Calu3 (cell line): Measurements from ENCODE around the gene SNAPC4. TPM values are rescaled to one million over a fixed set of nuclear protein-coding genes. Genes with fewer than 3 reads are reported as not detected.
A peak's percentile ranks its signal among the peaks of the same experiment; 100 is the strongest.

Source experiments
- BruUV-seq: library from RNA; stranded (reverse); fragments of 400-500 nt; replicated peaks from 2 replicates; lab custom pipeline; 2021; lab: Mats Ljungman, UMichigan
- CTCF ChIA-PET: fragments of 300-600 bp; sonication (Branson Sonifier 250); formaldehyde crosslinking; loops from one replicate; lab custom pipeline; 2022; ENCODE audit warnings: antibody characterized with exemption; lab: Charles Lee
- DNase-seq: peaks from one replicate; pipeline ENCODE4 v3.0.0; 2022
- H3K27ac Mint-ChIP-seq: one replicate; pipeline ENCODE4 v1.8.0; 2022; ENCODE audit warnings: mixed read lengths; ENCODE audit not compliant: unreplicated experiment
- H3K27me3 Mint-ChIP-seq: one replicate; pipeline ENCODE4 v1.8.0; 2022; ENCODE audit warnings: mixed read lengths; ENCODE audit not compliant: unreplicated experiment
- H3K36me3 Mint-ChIP-seq: one replicate; pipeline ENCODE4 v1.8.0; 2022; ENCODE audit warnings: mild to moderate bottlenecking, moderate library complexity, mixed read lengths; ENCODE audit not compliant: insufficient read depth, unreplicated experiment
- H3K4me1 Mint-ChIP-seq: one replicate; pipeline ENCODE4 v1.8.0; 2022; ENCODE audit warnings: mild to moderate bottlenecking, low read depth, mixed read lengths; ENCODE audit not compliant: unreplicated experiment
- H3K4me3 Mint-ChIP-seq: one replicate; pipeline ENCODE4 v1.8.0; 2022; ENCODE audit warnings: mild to moderate bottlenecking, low read depth, moderate library complexity, mixed read lengths; ENCODE audit not compliant: unreplicated experiment
- H3K9me3 Mint-ChIP-seq: one replicate; pipeline ENCODE4 v1.8.0; 2022; ENCODE audit warnings: low read depth, mixed read lengths; ENCODE audit not compliant: unreplicated experiment
- intact Hi-C: fragments of 100-400 bp; cut with micrococcal nuclease; formaldehyde crosslinking; loops from one replicate; pipeline ENCODE4 v1.10.0; 2022; ENCODE audit not compliant: unreplicated experiment
- total RNA-seq: library from RNA; stranded (reverse); gene quantifications from 2 replicates; pipeline ENCODE4 v1.2.3, GENCODE V29; 2022
- TF ChIP-seq, protein P1 (sequence below): fragments of 200-600 bp; IDR thresholded peaks from one replicate; pipeline ENCODE4 v1.8.0; 2022; ENCODE audit warnings: antibody characterized with exemption; ENCODE audit not compliant: unreplicated experiment

The SNAPC4 gene
- total RNA-seq, 1 experiment from 2014 or later: 10.5 TPM

- BruUV-seq: no TSS peak
- H3K4me3 Mint-ChIP-seq: no peak overlapping the region
- TF ChIP-seq, protein P1, sequence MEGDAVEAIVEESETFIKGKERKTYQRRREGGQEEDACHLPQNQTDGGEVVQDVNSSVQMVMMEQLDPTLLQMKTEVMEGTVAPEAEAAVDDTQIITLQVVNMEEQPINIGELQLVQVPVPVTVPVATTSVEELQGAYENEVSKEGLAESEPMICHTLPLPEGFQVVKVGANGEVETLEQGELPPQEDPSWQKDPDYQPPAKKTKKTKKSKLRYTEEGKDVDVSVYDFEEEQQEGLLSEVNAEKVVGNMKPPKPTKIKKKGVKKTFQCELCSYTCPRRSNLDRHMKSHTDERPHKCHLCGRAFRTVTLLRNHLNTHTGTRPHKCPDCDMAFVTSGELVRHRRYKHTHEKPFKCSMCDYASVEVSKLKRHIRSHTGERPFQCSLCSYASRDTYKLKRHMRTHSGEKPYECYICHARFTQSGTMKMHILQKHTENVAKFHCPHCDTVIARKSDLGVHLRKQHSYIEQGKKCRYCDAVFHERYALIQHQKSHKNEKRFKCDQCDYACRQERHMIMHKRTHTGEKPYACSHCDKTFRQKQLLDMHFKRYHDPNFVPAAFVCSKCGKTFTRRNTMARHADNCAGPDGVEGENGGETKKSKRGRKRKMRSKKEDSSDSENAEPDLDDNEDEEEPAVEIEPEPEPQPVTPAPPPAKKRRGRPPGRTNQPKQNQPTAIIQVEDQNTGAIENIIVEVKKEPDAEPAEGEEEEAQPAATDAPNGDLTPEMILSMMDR: no peak
- intact Hi-C loops: no loop called here
- H3K27ac Mint-ChIP-seq: no peak overlapping the region
- CTCF ChIA-PET: no interaction called here
- DNase-seq: no peak
- no peaks in the 10 kb centered on the region for H3K4me1 Mint-ChIP-seq
- no peaks in the 10 kb centered on the region for H3K9me3 Mint-ChIP-seq
- H3K27me3 Mint-ChIP-seq: no peaks in the 10 kb centered on the region
- no peaks in the 10 kb centered on the region for H3K36me3 Mint-ChIP-seq
Measured at GRCh38 chr9:136376457-136376856, 23.5 kb downstream of the SNAPC4 start.

DNA sequence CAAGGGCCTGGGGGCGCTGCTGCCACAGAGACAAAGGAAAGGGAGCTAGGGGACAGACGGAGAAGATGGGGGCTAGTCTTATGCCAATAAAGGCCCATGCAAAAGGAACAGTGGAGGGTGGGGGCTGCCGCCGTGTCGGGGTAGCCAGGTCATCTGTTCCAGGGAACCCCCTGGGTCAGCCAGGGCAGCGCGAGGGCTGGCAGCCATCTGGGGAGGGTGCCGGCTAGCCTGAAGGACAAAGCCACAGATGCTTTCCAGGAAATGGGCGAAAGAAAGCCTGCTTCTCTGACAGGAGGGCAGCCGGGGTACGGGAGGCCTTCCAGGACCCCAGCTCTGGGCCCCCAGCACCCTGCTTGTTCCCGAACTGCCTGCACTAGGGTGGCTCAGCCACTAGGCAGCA lies 24.9 kb downstream of the SNAPC4 start:
- TF ChIP-seq, protein P1: no peak
- BruUV-seq: no TSS peak
- no peak overlapping the region for H3K27ac Mint-ChIP-seq

GRCh38 chr9:136374183-136374575 lies 25.8 kb downstream of the SNAPC4 start:
- no peaks in the 10 kb centered on the region for H3K36me3 Mint-ChIP-seq
- no peaks in the 10 kb centered on the region for H3K9me3 Mint-ChIP-seq
- H3K4me1 Mint-ChIP-seq: no peaks in the 10 kb centered on the region
- no peak for DNase-seq
- intact Hi-C loops: no loop called here
- H3K27me3 Mint-ChIP-seq: no peaks in the 10 kb centered on the region
- H3K27ac Mint-ChIP-seq: no peak overlapping the region
- CTCF ChIA-PET: no interaction called here
- no peak overlapping the region for H3K4me3 Mint-ChIP-seq
- no TSS peak for BruUV-seq
- TF ChIP-seq, protein P1: no peak

More for the DNA sequence above, 24.9 kb downstream of the SNAPC4 start:
- H3K4me3 Mint-ChIP-seq: no peak overlapping the region
- CTCF ChIA-PET: no interaction called here
- no peaks in the 10 kb centered on the region for H3K9me3 Mint-ChIP-seq
- H3K4me1 Mint-ChIP-seq: no peaks in the 10 kb centered on the region
- H3K27me3 Mint-ChIP-seq: no peaks in the 10 kb centered on the region
- intact Hi-C loops: no loop called here
- no peaks in the 10 kb centered on the region for H3K36me3 Mint-ChIP-seq
- DNase-seq: no peak

DNA sequence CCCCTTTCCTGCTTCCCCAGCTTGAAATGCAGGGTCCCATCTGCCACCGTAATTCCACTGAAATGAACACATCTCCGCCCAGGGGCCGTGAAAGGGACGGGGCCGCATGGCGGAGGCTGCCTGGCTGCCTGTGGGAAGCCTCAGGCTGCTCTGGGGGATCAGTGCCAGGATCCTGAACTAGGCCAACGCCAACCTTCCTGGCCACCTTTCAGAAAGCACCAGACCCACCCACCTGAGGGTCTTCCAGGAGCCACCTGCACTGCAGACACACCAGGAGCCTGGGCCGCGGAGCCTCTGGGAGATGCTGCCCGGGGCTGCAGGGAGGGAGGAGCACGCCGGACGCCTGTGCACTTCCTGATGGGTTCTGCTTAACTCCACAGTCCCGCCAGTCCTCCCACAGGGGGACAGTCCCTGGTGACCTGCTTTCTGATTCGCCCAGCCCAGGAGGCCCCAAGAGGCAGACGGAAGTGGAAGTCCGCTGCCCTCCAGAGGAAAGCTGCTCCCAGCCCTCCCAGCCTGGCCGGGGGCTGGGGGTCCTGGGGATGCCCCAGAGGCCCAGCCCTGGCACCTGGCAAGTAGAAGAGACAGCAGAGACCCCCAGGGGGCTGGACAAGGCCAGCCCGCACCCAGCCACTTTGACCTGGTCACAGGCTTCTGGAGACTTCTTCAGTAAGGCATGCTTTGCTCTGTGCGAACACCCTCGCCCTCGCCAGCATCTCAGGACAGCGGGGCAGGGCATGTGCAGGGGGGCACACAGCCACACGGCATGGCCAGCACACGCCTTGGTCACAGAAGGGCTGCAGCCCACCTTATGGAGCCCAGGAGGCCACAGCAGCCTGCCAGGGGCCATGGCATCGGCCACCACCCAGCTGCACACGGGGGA lies 26.4 kb downstream of the SNAPC4 start, which contains the start of gene CARD9:
CARD9 (minus strand) TSS at position 370 of the 883 bp plus-strand sequence. CDS start 1,591 bp downstream, outside the sequence.
- H3K4me1 Mint-ChIP-seq: no peaks in the 10 kb centered on the region
- peak within 1 kb of the TSS; percentile 26 for H3K4me3 Mint-ChIP-seq
- TF ChIP-seq, protein P1: no peak
- CTCF ChIA-PET: interaction anchor here (1.5 kb wide), 1 partner anchor 11 kb away, joined by 6 read pairs; no protein-coding TSS in a partner anchor
- H3K27me3 Mint-ChIP-seq: no peaks in the 10 kb centered on the region
- no peaks in the 10 kb centered on the region for H3K36me3 Mint-ChIP-seq
- peak within 1 kb of the TSS; percentile 52 for H3K27ac Mint-ChIP-seq
- no TSS peak for BruUV-seq
- DNase-seq: no peak
- intact Hi-C loops: loop anchor here (2.0 kb wide), 1 partner anchor 35 kb away; no protein-coding TSS in a partner anchor
- no peaks in the 10 kb centered on the region for H3K9me3 Mint-ChIP-seq
